Keratinocyte (primary cell): ENCODE results near the gene ITGAX. TPM values are rescaled to one million over a fixed set of nuclear protein-coding genes. Genes with fewer than 3 reads are reported as not detected.

Experiments
- DNase-seq: peaks from one replicate; pipeline ENCODE4 v3.0.0-alpha.2; 2011; ENCODE audit warnings: low read depth, missing footprints, low spot score
- FAIRE-seq: peaks from 2 replicates; lab custom pipeline; 2011; peaks lifted over from hg19 to GRCh38; lab: Jason Lieb, UNC
- H2AFZ ChIP-seq: 2 replicates; pipeline ENCODE4 v1.6.0; 2012; ENCODE audit warnings: low read length, control low read depth, inconsistent platforms; ENCODE audit not compliant: control insufficient read depth
- H3K27ac ChIP-seq: 2 replicates; pipeline ENCODE4 v1.5.1; 2011; ENCODE audit warnings: low read length; ENCODE audit not compliant: control insufficient read depth, insufficient read depth
- H3K27me3 ChIP-seq: 3 replicates; pipeline ENCODE4 v1.6.0; 2011; ENCODE audit warnings: low read length; ENCODE audit not compliant: control insufficient read depth, insufficient read depth; ENCODE audit errors: extremely low read depth
- H3K36me3 ChIP-seq, 2 experiments: 2 replicates in 1 of 2; 3 replicates in 1 of 2; pipeline ENCODE4 v1.5.1; 2011; ENCODE audit warnings: low read length in 2 of 2, mild to moderate bottlenecking in 1 of 2; ENCODE audit not compliant: control insufficient read depth in 2 of 2, insufficient read depth in 2 of 2; ENCODE audit errors: extremely low read depth in 1 of 2
- H3K4me1 ChIP-seq: 3 replicates; pipeline ENCODE4 v1.5.1; 2011; ENCODE audit warnings: low read length; ENCODE audit not compliant: control insufficient read depth, insufficient read depth; ENCODE audit errors: extremely low read depth
- H3K4me2 ChIP-seq: 3 replicates; pipeline ENCODE4 v1.6.0; 2011; ENCODE audit warnings: low read depth, low read length; ENCODE audit not compliant: control insufficient read depth, insufficient read depth; ENCODE audit errors: extremely low read depth
- H3K4me3 ChIP-seq, 3 experiments: fragments of 200-600 bp in 1 of 3; sonication (generic) in 1 of 3; 2 replicates in 2 of 3; 3 replicates in 1 of 3; pipeline ENCODE4 v1.5.1; 2011 to 2016; ENCODE audit warnings: low read length in 3 of 3, mild to moderate bottlenecking in 3 of 3, control low read depth in 2 of 3, inconsistent platforms in 1 of 3, low read depth in 1 of 3, mixed read lengths in 1 of 3, mixed run types in 1 of 3, moderate library complexity in 1 of 3; ENCODE audit not compliant: control insufficient read depth in 2 of 3, insufficient read depth in 2 of 3; ENCODE audit errors: extremely low read depth in 1 of 3
- H3K79me2 ChIP-seq: 2 replicates; pipeline ENCODE4 v1.6.0; 2012; ENCODE audit warnings: low read length; ENCODE audit not compliant: control insufficient read depth, insufficient read depth
- H3K9ac ChIP-seq: 3 replicates; pipeline ENCODE4 v1.6.0; 2011; ENCODE audit warnings: low read length; ENCODE audit not compliant: control insufficient read depth, insufficient read depth; ENCODE audit errors: extremely low read depth
- H3K9me1 ChIP-seq: 3 replicates; pipeline ENCODE4 v1.6.0; 2011; ENCODE audit warnings: low read length; ENCODE audit not compliant: control insufficient read depth, insufficient read depth; ENCODE audit errors: extremely low read depth
- H3K9me3 ChIP-seq: 2 replicates; pipeline ENCODE4 v1.5.1; 2012; ENCODE audit warnings: low read depth, low read length; ENCODE audit not compliant: control insufficient read depth
- H4K20me1 ChIP-seq: 3 replicates; pipeline ENCODE4 v1.6.0; 2011; ENCODE audit warnings: low read length; ENCODE audit not compliant: control insufficient read depth, insufficient read depth; ENCODE audit errors: extremely low read depth
- CTCF ChIP-seq, 3 experiments: IDR thresholded peaks in 1 of 3; conservative IDR thresholded peaks in 1 of 3; optimal IDR thresholded peaks in 1 of 3; 2 replicates in 2 of 3; 3 replicates in 1 of 3; pipeline versions ENCODE3 to v1.5.1; 2011; ENCODE audit warnings: low read length in 3 of 3, mild to moderate bottlenecking in 3 of 3, moderate library complexity in 2 of 3, control low read depth in 1 of 3, inconsistent platforms in 1 of 3; ENCODE audit not compliant: insufficient read depth in 2 of 3; ENCODE audit errors: extremely low read depth in 1 of 3
- EZH2 ChIP-seq: IDR thresholded peaks from one replicate; pipeline ENCODE4 v1.6.1; 2012; ENCODE audit warnings: inconsistent platforms, mild to moderate bottlenecking, low read length, moderate library complexity
- dilution Hi-C: fragments of 300-500 bp; cut with MboI; formaldehyde crosslinking; loops from one replicate; pipeline ENCODE4 v1.7.0; 2020; ENCODE audit warnings: low sequenced_read_pairs; ENCODE audit not compliant: extremely low pct_ligation_motif_present
- polyA plus RNA-seq, 5 experiments: library from polyadenylated mRNA; depleted of rRNA in 3 of 5; stranded (reverse) in 3 of 5; stranded (forward) in 1 of 5; unstranded in 1 of 5; fragments of >200 nt; gene quantifications; 1 replicate in 1 of 5; 2 replicates in 3 of 5; 3 replicates in 1 of 5; pipeline versions ENCODE4 v1.2.1 to v1.2.3, GENCODE V29; 2011 to 2012; ENCODE audit warnings: missing spikeins in 2 of 5, low read depth in 1 of 5, low replicate concordance in 1 of 5

Gene ITGAX
- polyA plus RNA-seq, 1 donor (not counting 4 experiments of a cell fraction or from before 2014, with no cell fraction given): 0.04 TPM

GRCh38 chr16:31325171-31325570 lies 29.8 kb upstream of the ITGAX start:
- Histone ChIP-seq H4K20me1 (no peaks in the 10 kb centered on the region), H3K4me3 (no peak overlapping the region), H3K9me1 (no peaks in the 10 kb centered on the region), H3K4me1 (no peaks in the 10 kb centered on the region), H3K79me2 (no peaks in the 10 kb centered on the region), H3K9ac (no peak overlapping the region), H2AFZ (no peak overlapping the region), H3K27me3 (peaks cover 16% of the 10 kb centered on the region), H3K36me3 (no peaks in the 10 kb centered on the region), H3K27ac (no peak overlapping the region), H3K4me2 (no peak overlapping the region), H3K9me3 (peaks cover 2% of the 10 kb centered on the region)
- DNase-seq: no peak
- dilution Hi-C loops: no loop called here
- no peak for TF ChIP-seq EZH2
- TF ChIP-seq CTCF (optimal IDR thresholded peaks at IDR 0.05 in 1 of 3, IDR thresholded peaks at IDR 0.05 in 1 of 3, conservative IDR thresholded peaks at IDR 0.05 in 1 of 3; ENCODE audit: extremely low read depth in 1 of 3, insufficient read depth in 2 of 3, low read length in 3 of 3): no peak
- no peak for FAIRE-seq

GRCh38 chr16:31327646-31328225 lies 27.2 kb upstream of the ITGAX start:
- Histone ChIP-seq H3K4me2 (no peak overlapping the region), H3K9me1 (no peaks in the 10 kb centered on the region), H3K9me3 (peaks cover 2% of the 10 kb centered on the region), H3K4me1 (no peaks in the 10 kb centered on the region), H4K20me1 (no peaks in the 10 kb centered on the region), H3K27ac (no peak overlapping the region), H3K27me3 (peaks cover 36% of the 10 kb centered on the region), H2AFZ (no peak overlapping the region), H3K79me2 (no peaks in the 10 kb centered on the region), H3K4me3 (no peak overlapping the region), H3K36me3 (no peaks in the 10 kb centered on the region), H3K9ac (no peak overlapping the region)
- TF ChIP-seq CTCF (optimal IDR thresholded peaks at IDR 0.05 in 1 of 3, IDR thresholded peaks at IDR 0.05 in 1 of 3, conservative IDR thresholded peaks at IDR 0.05 in 1 of 3; ENCODE audit: extremely low read depth in 1 of 3, insufficient read depth in 2 of 3, low read length in 3 of 3) (no peak), EZH2 (no peak)
- dilution Hi-C loops: no loop called here
- DNase-seq (no peak), FAIRE-seq (no peak)
